Activated CD8-positive, alpha-beta T cell treated with anti-CD3 and anti-CD28 coated beads, Interleukin-2, amount 10 ng/mL, durations not matched to agents 7 days and 5 days (primary cell): ENCODE data around the gene AKAP8. TPM values are rescaled to one million over a fixed set of nuclear protein-coding genes. Genes with fewer than 3 reads are reported as not detected.
"Not testable (repeated sequence)": the region's sequence is repeated elsewhere in the genome, so short reads cannot be mapped to it uniquely, and the experiment has no call there.

ENCODE experiments used
- ATAC-seq: fragments of 150-1000 bp; cut with Tn5 transposase; one replicate; pipeline ENCODE4 v1.10.0; 2021; ENCODE audit warnings: moderate library complexity
- CTCF ChIA-PET: fragments of 350-600 bp; sonication (Branson Sonifier 250); formaldehyde crosslinking; loops from one replicate; lab custom pipeline; 2021; ENCODE audit warnings: antibody characterized with exemption; lab: Charles Lee
- POLR2A ChIA-PET: fragments of 350-600 bp; sonication (Branson Sonifier 250); formaldehyde crosslinking; loops from one replicate; lab custom pipeline; 2021; ENCODE audit warnings: antibody characterized with exemption; lab: Charles Lee
- DNase-seq: peaks from one replicate; pipeline ENCODE4 v3.0.0-alpha.2; 2020
- H3K27ac Mint-ChIP-seq: one replicate; pipeline ENCODE4 v1.8.0; 2021; ENCODE audit warnings: mild to moderate bottlenecking, mixed read lengths
- H3K27me3 Mint-ChIP-seq: one replicate; pipeline ENCODE4 v1.8.0; 2021; ENCODE audit warnings: low read depth, mixed read lengths
- H3K36me3 Mint-ChIP-seq: one replicate; pipeline ENCODE4 v1.8.0; 2021; ENCODE audit warnings: low read depth, mixed read lengths
- H3K4me1 Mint-ChIP-seq: one replicate; pipeline ENCODE4 v1.8.0; 2021; ENCODE audit warnings: low read depth, mixed read lengths
- H3K4me3 Mint-ChIP-seq: one replicate; pipeline ENCODE4 v1.8.0; 2021; ENCODE audit warnings: mild to moderate bottlenecking, mixed read lengths
- H3K9me3 Mint-ChIP-seq: one replicate; pipeline ENCODE4 v1.8.0; 2022; ENCODE audit warnings: mixed read lengths; ENCODE audit not compliant: insufficient read depth
- total RNA-seq, 2 experiments: library from RNA; stranded (reverse); gene quantifications; one replicate each; pipeline ENCODE4 v1.2.3, GENCODE V29; 2021

AKAP8 gene
- total RNA-seq, 2 experiments from 2014 or later, result 47.4 to 48.0 TPM

- Mint-ChIP-seq H3K27me3 (no peaks in the 10 kb centered on the region), H3K36me3 (peaks cover 49% of the 10 kb centered on the region), H3K27ac (no peak overlapping the region), H3K4me1 (peaks cover 33% of the 10 kb centered on the region), H3K9me3 (no peaks in the 10 kb centered on the region), H3K4me3 (no peak overlapping the region)
- DNase-seq, result no peak
- ChIA-PET CTCF (interaction anchor here (0.9 to 8.6 kb wide), 9 partner anchors 9 to 133 kb away, joined by 3 to 259 read pairs (median 39); partner anchors contain the start of gene AKAP8), POLR2A (interaction anchor here (0.9 kb wide), 1 partner anchor 12 kb away, joined by 3 read pairs; no protein-coding TSS in a partner anchor)
- no peak for ATAC-seq
These were observed 41.6 kb upstream of the AKAP8 start for GRCh38 chr19:15421136-15421695.

- Mint-ChIP-seq H3K27me3 (no peaks in the 10 kb centered on the region), H3K27ac (peak overlapping the region; percentile 99)
- CTCF ChIA-PET, result interaction anchor here (0.7 to 8.6 kb wide), 43 partner anchors 10 to 1306 kb away, joined by 3 to 259 read pairs (median 5); partner anchors contain the start of genes AKAP8, BRD4, FAM32A and PGLYRP2
These were observed 39.9 kb upstream of the AKAP8 start for GRCh38 chr19:15419413-15420025.

GRCh38 chr19:15418579-15419412 is 39.2 kb upstream of the AKAP8 start, which contains the start of gene AKAP8L:
Gene AKAP8L, minus strand, starts transcription at chr19:15418988. Its CDS starts 65 bp downstream, at chr19:15418923.
- H3K4me3 Mint-ChIP-seq, result peak within 1 kb of the TSS; percentile 99
- H3K4me1 Mint-ChIP-seq, result peaks cover 41% of the 10 kb centered on the region
- ATAC-seq (peak; percentile 98), DNase-seq (peak; percentile 100)
- H3K27me3 Mint-ChIP-seq, result no peaks in the 10 kb centered on the region
- H3K27ac Mint-ChIP-seq, result peak within 1 kb of the TSS; percentile 99
- H3K36me3 Mint-ChIP-seq, result peaks cover 41% of the 10 kb centered on the region
- POLR2A ChIA-PET, result interaction anchor here (0.5 to 5.0 kb wide), 27 partner anchors 9 to 142 kb away, joined by 3 to 44 read pairs (median 7); partner anchors contain the start of genes AKAP8, RASAL3 and WIZ
- CTCF ChIA-PET, result interaction anchor here (0.7 to 8.6 kb wide), 41 partner anchors 9 to 1307 kb away, joined by 3 to 259 read pairs (median 6); partner anchors contain the start of genes AKAP8, BRD4 and FAM32A
- H3K9me3 Mint-ChIP-seq, result no peaks in the 10 kb centered on the region

More at GRCh38 chr19:15419413-15420025, 39.9 kb upstream of the AKAP8 start:
- POLR2A ChIA-PET, result interaction anchor here (0.8 to 5.0 kb wide), 24 partner anchors 10 to 141 kb away, joined by 3 to 44 read pairs (median 7); partner anchors contain the start of genes AKAP8, RASAL3 and WIZ
- Mint-ChIP-seq H3K9me3 (no peaks in the 10 kb centered on the region), H3K36me3 (peaks cover 47% of the 10 kb centered on the region), H3K4me3 (peak overlapping the region; percentile 99), H3K4me1 (peaks cover 41% of the 10 kb centered on the region)
- DNase-seq (no peak), ATAC-seq (no peak)

- ATAC-seq (no peak), DNase-seq (no peak)
- Mint-ChIP-seq H3K9me3 (no peaks in the 10 kb centered on the region), H3K27ac (peak overlapping the region; percentile 99), H3K4me3 (peak overlapping the region; percentile 99), H3K27me3 (no peaks in the 10 kb centered on the region), H3K36me3 (peaks cover 38% of the 10 kb centered on the region), H3K4me1 (peaks cover 44% of the 10 kb centered on the region)
- ChIA-PET CTCF (interaction anchor here (0.9 to 8.6 kb wide), 21 partner anchors 8 to 767 kb away, joined by 3 to 259 read pairs (median 11); partner anchors contain the start of genes AKAP8 and FAM32A), POLR2A (interaction anchor here (0.5 to 5.0 kb wide), 18 partner anchors 8 to 142 kb away, joined by 3 to 44 read pairs (median 9); partner anchors contain the start of genes AKAP8, RASAL3 and WIZ)
These were observed 38.6 kb upstream of the AKAP8 start for GRCh38 chr19:15418231-15418578.

GRCh38 chr19:15417699-15418098 is 38.1 kb upstream of the AKAP8 start:
- Mint-ChIP-seq H3K27ac (peak overlapping the region; percentile 99), H3K4me1 (peaks cover 49% of the 10 kb centered on the region), H3K4me3 (peak overlapping the region; percentile 99), H3K36me3 (peaks cover 33% of the 10 kb centered on the region), H3K9me3 (no peaks in the 10 kb centered on the region), H3K27me3 (no peaks in the 10 kb centered on the region)
- DNase-seq (no peak), ATAC-seq (no peak)
- ChIA-PET POLR2A (interaction anchor here (1.0 to 5.0 kb wide), 8 partner anchors 13 to 419 kb away, joined by 3 to 44 read pairs (median 14); partner anchors contain the start of genes AKAP8, RASAL3 and WIZ), CTCF (interaction anchor here (1.0 to 8.6 kb wide), 6 partner anchors 8 to 137 kb away, joined by 4 to 259 read pairs (median 26); no protein-coding TSS in a partner anchor)

GRCh38 chr19:15412832-15413231 is 33.2 kb upstream of the AKAP8 start:
- no peak overlapping the region for H3K4me3 Mint-ChIP-seq
- H3K36me3 Mint-ChIP-seq, result peaks cover 34% of the 10 kb centered on the region
- CTCF ChIA-PET, result interaction anchor here (0.5 to 1.3 kb wide), 2 partner anchors 135 to 143 kb away, joined by 3 to 7 read pairs; no protein-coding TSS in a partner anchor
- ATAC-seq, result no peak
- DNase-seq, result no peak
- H3K9me3 Mint-ChIP-seq, result no peaks in the 10 kb centered on the region
- POLR2A ChIA-PET, result interaction anchor here (0.6 to 1.2 kb wide), 3 partner anchors 21 to 64 kb away, joined by 3 to 4 read pairs (median 3); no protein-coding TSS in a partner anchor
- no peaks in the 10 kb centered on the region for H3K27me3 Mint-ChIP-seq
- H3K27ac Mint-ChIP-seq, result peak overlapping the region; percentile 9
- H3K4me1 Mint-ChIP-seq, result peaks cover 37% of the 10 kb centered on the region

- peaks cover 33% of the 10 kb centered on the region for H3K36me3 Mint-ChIP-seq
- CTCF ChIA-PET, result interaction anchor here (2.7 kb wide), 1 partner anchor 7 kb away, joined by 11 read pairs; the partner anchor contains the start of gene AKAP8L
- H3K4me3 Mint-ChIP-seq, ATAC-seq, H3K27ac Mint-ChIP-seq, H3K9me3 Mint-ChIP-seq, H3K27me3 Mint-ChIP-seq, POLR2A ChIA-PET, DNase-seq: not testable (repeated sequence)
- H3K4me1 Mint-ChIP-seq, result peaks cover 25% of the 10 kb centered on the region
These were observed 31.8 kb upstream of the AKAP8 start for GRCh38 chr19:15411351-15411750.

GRCh38 chr19:15404780-15405211 is 25.2 kb upstream of the AKAP8 start:
- peaks cover 38% of the 10 kb centered on the region for H3K36me3 Mint-ChIP-seq

GRCh38 chr19:15404097-15404779 is 24.7 kb upstream of the AKAP8 start:
- ChIA-PET CTCF (interaction anchor here (2.8 kb wide), 1 partner anchor 15 kb away, joined by 10 read pairs; the partner anchor contains the start of gene AKAP8L), POLR2A (interaction anchor here (1.4 kb wide), 1 partner anchor 15 kb away, joined by 4 read pairs; the partner anchor contains the start of gene AKAP8L)
- ATAC-seq, result no peak
- peak overlapping the region; percentile 47 for H3K27ac Mint-ChIP-seq
- no peaks in the 10 kb centered on the region for H3K9me3 Mint-ChIP-seq
- no peak overlapping the region for H3K4me3 Mint-ChIP-seq
- DNase-seq, result no peak
- peaks cover 32% of the 10 kb centered on the region for H3K36me3 Mint-ChIP-seq
- no peaks in the 10 kb centered on the region for H3K27me3 Mint-ChIP-seq
- peaks cover 12% of the 10 kb centered on the region for H3K4me1 Mint-ChIP-seq

More at GRCh38 chr19:15404780-15405211, 25.2 kb upstream of the AKAP8 start:
- DNase-seq (no peak), ATAC-seq (no peak)
- Mint-ChIP-seq H3K9me3 (no peaks in the 10 kb centered on the region), H3K4me1 (peaks cover 14% of the 10 kb centered on the region), H3K27me3 (no peaks in the 10 kb centered on the region), H3K4me3 (no peak overlapping the region), H3K27ac (peak overlapping the region; percentile 47)
- CTCF ChIA-PET, result interaction anchor here (2.8 kb wide), 1 partner anchor 14 kb away, joined by 10 read pairs; the partner anchor contains the start of gene AKAP8L
- POLR2A ChIA-PET, result interaction anchor here (1.4 kb wide), 1 partner anchor 14 kb away, joined by 4 read pairs; the partner anchor contains the start of gene AKAP8L

GRCh38 chr19:15403151-15403531 is 23.6 kb upstream of the AKAP8 start:
- POLR2A ChIA-PET, result no interaction called here
- no peak overlapping the region for H3K27ac Mint-ChIP-seq

More at GRCh38 chr19:15403151-15403531, 23.6 kb upstream of the AKAP8 start:
- ATAC-seq (no peak), DNase-seq (no peak)
- Mint-ChIP-seq H3K9me3 (no peaks in the 10 kb centered on the region), H3K4me3 (no peak overlapping the region), H3K4me1 (peaks cover 12% of the 10 kb centered on the region), H3K27me3 (no peaks in the 10 kb centered on the region), H3K36me3 (peaks cover 31% of the 10 kb centered on the region)
- CTCF ChIA-PET, result no interaction called here
